ENCODE measurements around the gene ZNF804B.

Gene ZNF804B

DNA sequence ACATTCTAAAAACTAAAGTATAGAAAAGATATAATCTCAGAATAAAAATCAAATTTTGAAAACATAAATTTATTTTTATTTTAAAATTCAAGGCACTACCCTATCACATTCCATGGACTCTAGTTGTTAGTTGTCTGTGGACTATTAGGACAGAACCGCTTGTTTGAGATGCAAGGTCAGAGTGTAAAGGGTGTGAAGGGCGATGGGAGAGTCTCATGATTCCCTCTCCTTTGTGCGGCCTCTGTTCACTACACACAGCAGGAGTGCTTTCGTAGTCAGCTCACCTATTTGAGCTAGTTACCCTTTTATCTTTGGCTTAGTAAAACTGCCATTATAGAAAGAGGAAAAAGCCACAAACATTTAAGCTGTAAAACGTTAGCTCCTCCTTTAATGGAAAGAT, 225.8 kb downstream of the ZNF804B start:
- no peak for DNase-seq

DNA sequence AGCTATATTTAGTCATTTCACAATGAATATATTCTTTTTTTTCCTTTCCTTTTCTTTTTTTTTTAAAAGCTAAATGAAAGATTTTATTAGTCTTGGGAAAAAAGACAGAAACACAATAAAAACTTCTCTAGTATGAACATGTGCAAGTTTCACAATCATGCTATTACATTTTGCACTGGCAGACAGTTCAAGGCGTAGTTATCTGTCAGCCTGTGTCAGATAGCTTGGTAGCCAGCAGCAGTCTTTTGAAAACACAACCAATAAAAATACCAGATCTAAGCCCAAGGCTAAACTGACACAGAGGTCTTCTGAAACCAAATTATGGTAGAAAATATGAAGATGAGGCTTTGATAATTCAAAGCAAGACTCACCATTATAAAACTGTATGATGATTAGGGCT, 241.8 kb downstream of the ZNF804B start:
- no peak for DNase-seq

GRCh38 chr7:89002981-89003956, 243.8 kb downstream of the ZNF804B start:
- DNase-seq = no peak

DNA sequence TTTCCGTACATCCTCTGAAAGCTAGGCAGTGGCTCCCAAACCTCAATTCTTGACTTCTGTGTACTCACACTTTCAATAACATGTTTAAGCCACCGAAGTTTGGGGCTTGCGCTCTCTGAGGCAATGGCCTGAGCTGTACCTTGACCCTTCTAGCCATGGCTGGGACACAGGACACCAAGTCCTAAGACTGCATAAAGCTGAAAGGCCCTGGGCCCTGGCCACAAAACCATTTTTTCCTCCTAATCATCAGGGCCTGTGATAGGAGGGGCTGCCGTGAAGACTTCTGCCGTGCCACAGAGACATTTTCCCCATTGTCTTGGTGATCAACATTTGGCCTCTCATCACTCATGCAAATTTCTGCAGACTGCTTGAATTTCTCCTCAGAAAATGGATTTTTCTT, 252.5 kb downstream of the ZNF804B start:
- no peak for DNase-seq

DNA sequence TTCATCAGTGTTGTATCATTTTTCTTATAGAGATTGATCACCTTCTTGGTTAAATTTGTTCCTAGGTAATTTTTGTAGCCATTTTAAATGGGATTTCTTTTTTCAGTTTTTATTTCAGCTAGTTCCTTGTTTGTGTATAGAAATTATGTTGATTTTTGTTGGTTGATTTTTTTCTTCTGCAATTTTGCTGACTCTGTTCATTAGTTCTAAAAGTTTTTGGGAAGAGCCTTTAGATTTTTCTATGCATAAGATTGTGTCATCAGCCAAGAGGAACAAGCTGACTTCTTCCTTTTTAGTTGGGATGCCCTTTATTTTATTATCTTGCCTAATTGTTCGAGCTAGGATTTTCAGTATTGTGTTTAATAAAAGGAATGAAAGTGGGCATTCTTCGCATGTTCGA, 258.2 kb downstream of the ZNF804B start:
- DNase-seq = no peak

DNA sequence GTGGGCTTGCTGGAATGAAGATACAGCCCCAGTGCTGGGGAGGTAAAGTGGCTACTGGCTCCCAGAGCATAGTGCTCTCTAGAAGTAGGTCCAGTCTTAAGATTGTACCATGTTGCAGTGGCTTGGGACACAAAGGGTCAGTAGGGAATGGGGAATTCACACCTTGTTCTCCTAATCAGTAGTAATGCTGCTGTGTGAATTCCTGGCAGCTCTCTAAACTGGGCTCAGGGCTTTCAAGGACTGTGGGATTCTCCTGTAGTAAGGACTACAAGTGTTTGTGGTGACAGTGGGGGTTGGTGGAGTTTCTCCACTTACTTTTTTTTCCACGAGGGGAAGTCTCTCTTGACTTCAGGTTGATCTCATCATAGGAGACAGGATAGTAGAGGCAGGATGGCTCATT, 262.2 kb downstream of the ZNF804B start:
- no peak for DNase-seq

- DNase-seq = no peak
Observed at GRCh38 chr7:89023206-89023605, 263.7 kb downstream of the ZNF804B start.

DNA sequence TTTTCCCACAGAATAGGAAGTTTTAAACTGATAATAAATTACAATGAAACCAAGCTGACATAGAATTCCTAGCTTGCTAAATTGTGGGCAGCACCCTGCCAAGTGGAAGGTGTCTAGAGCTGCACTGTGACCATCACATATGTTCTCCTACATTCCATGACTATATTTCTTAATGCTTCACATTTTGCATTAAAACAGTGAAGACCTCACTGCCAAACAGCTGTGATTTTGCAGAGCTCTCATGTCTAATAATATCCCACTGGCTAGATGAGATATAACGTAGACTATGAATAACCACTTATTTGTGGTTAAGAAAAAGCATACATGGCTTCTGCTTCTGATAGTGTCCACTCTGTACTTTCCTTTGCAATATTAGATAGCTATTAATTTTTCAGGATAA, 264.4 kb downstream of the ZNF804B start:
- no peak for DNase-seq

DNA sequence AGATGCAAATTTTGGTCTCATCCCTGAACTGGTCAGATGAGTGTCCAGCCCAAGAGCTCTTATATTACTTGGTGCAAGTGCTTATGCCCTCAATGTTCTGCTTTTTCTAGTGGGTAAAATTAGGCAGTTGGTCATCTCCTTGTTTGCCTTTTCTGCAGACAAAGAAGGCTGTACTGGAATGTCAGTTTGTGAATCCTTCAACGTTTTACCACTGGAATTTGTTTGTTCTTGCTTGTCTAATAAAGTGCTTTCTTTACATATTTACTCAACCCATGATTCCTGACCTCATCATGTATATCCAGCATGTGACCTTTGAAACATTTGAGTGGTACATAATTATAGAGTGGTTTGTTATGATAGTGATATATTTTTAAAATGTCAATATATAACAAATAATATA, 268.3 kb downstream of the ZNF804B start:
- no peak for DNase-seq

- no peak for DNase-seq
Observed at GRCh38 chr7:89028319-89028718, 268.8 kb downstream of the ZNF804B start.

GRCh38 chr7:89029864-89030263, 270.4 kb downstream of the ZNF804B start:
- no peak for DNase-seq

DNA sequence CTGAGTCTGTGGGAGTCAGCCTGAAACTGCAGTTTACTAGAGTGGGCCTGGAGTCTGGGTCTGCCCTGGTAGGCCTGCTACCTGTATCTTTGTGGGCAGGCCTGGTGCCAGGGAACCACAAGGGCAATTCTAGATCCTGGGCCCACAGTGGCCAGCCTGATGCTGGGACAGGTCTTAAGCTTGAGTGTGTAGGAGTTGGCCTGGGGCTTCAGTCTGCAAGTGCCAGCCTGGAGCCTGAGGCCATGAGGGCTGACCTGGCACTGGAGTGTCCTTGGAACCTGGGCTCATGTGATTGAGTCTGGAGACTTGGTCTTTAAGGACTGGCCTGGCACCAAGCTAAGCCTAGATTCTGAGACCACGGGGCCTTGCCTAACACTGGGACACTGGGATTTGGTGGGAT, 281.7 kb downstream of the ZNF804B start:
- DNase-seq = no peak

DNA sequence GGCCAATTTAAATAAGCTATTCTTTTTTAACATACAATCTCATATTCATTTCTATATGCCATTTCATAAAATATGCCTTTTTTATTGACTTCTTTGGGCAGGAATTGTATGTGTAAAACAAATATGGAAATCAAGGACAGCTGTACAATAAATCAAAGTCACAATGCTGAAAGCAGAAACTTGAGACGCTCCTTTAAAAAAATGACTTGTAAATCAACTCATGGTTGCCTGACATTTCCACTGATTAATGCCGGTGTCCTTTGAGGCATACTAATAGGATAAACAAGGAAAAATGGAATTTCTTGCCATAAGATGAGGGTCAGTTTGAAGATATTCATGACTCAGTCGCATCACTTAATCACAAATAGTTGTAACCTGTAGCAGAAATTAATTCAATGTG, 283.4 kb downstream of the ZNF804B start:
- no peak for DNase-seq

- DNase-seq = no peak
Observed at GRCh38 chr7:89049043-89049442, 289.5 kb downstream of the ZNF804B start.

DNA sequence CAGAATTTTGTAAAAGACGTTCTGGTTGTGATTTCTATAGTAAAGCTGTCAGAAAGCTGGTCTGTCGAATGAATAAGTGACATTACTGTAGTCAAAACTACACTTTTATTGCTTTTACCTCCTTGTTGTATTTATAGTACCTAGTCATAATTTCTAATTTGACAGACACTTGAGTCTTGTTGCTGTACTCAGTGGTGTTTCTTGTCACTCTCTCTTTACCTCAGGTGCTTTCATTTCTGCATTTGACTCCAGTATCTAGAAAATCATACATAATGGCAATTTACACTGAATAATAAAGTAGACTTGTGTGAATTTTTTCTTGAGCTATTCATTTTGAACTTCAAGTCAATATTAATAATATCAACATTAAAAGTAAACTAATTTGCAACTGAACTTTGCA, 293.6 kb downstream of the ZNF804B start:
- DNase-seq = no peak

- DNase-seq = no peak
Observed at GRCh38 chr7:89054361-89054760, 294.9 kb downstream of the ZNF804B start.

DNA sequence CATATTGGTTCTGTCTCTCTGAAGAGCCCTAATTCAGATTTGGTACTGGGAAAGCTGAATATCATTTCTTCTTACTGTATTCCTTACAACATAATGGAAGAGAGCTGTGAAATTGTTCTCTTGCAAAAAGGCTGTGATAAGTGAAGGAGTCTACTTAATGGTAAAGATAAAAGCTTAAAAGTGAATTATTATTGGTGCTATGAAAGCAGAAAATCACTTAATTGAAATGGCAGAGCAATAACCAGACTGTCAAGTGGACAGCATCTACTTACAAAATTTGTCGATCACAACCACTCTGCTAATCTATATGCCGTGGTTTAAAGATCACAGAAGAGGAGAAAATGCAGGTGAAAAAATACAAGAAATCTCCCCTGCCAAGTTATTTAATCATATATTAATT, 300.7 kb downstream of the ZNF804B start:
- no peak for DNase-seq

DNA sequence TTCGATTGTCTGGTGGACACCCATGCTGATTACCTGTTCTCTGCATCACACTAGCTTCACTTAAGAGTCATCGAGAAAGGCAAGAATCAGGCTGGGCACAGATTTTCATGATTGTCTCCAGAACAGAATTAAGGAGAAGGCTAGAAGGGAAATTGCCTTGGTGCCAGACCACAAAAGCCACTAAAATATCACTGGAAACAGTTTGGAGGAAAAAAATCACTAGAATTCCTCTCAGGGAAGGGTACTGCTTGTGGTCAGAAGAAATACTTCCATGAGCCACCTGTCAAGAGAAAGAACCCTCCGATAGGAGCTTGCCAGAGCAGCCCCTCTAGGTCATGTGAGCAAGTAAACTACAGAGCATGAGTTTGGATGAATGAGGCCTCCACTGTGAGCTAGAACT, 305.3 kb downstream of the ZNF804B start:
- no peak for DNase-seq

GRCh38 chr7:89067048-89067447, 307.5 kb downstream of the ZNF804B start:
- no peak for DNase-seq

GRCh38 chr7:89072081-89072480, 312.6 kb downstream of the ZNF804B start:
- DNase-seq = no peak

DNA sequence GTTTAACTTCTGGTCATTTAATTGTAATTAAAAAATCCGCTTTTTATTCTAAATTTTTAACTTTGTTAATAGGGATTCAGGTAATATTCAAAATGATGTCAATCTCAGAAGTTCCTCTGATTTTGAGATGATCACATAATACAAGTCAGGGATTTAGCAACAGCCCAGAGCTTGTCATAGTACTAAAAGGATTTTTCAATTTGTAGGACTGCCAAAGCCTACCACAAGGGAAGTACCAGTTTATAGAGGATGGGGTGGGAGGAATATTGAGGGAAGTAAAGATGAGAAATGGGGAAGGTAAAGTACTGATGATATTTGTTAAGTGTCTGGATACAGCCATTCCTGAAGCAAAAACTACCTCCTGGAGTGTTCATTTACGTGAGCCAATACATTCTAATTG, 314.3 kb downstream of the ZNF804B start:
- no peak for DNase-seq

DNA sequence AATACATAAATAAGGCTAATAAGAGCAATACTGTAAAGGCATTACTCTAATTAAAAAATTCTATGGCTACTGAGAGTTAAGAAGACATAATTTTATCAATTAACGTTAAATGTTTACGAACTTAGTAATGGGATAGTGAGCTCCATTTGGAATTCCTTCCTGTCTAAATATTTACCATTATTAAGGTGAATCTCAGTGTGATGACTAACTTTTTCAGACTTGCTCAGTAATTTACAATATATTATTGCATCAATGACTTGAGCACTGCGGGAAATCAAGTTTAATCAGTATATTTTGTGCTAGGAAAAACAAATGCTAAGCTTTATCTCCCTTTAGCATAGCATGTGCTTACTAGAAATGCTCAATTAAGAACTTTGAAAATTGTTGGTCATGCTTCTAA, 318.5 kb downstream of the ZNF804B start:
- DNase-seq = no peak

DNA sequence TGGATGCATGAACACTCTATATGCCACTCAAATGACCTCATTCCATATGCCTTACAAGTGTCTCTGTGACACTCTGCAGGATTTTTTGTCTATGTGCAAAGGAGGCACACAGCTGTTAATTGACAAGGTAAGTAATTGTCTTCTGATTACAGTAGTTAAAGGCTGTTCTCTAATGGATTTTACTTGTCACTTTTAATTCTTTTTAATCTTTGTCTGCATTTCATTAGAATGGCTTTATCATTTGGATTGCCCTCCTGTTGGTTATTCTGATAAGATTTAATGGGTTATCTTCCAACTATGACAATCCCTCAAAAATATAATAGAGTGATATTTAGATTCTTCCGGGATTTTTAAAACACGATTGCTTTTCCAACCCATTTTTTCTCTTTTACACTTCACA, 326.1 kb downstream of the ZNF804B start:
- no peak for DNase-seq

DNA sequence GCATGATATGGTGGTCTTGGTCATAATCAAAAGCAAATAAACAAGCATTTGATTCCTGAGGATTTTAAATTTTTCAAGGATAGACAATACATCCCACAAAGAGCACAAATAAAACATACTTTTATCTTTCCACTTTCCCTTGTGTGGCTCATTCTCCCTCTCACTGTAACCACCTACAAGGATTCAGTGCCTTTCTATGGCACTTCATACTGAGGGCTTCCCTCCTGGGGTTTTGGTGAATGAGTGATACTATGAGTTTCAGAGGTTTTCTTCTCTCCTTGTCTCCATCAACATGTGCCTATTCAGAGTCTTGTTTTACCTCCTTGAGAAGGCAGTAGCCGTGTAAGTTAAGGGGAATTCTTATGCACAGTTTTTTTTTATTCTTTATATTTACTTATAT, 332.1 kb downstream of the ZNF804B start:
- no peak for DNase-seq

DNA sequence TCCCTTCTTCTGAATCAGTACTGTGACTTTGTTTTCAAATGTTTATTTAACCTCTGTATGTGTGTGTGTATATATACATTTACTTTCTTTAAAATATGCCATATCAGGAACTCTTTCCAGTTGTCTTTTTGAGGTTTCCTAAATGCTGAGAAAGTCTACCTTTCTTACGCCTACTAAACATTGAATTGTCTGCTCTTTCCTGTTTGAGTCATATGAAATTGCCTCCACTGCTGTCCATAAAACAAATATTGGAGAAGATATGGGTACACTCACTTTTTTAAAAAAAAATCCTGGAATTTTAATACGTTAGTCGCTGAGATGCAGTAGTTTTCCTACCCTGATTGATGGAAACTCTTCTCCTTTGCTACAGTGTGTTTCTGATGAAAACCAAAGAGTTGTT, 334.8 kb downstream of the ZNF804B start:
- no peak for DNase-seq
